H1 (cell line): ENCODE measurements around the gene ZNF3. TPM values are rescaled to one million over a fixed set of nuclear protein-coding genes. Genes with fewer than 3 reads are reported as not detected.
A peak's percentile ranks its signal among the peaks of the same experiment; 100 is the strongest.

Experiments
- CTCF ChIA-PET: fragments of 300-600 bp; sonication (Branson Sonifier 250); formaldehyde crosslinking; loops from one replicate; lab custom pipeline; 2021; ENCODE audit not compliant: partially characterized antibody; lab: Charles Lee
- POLR2A ChIA-PET: fragments of 300-600 bp; sonication (Branson Sonifier 250); formaldehyde crosslinking; loops from one replicate; lab custom pipeline; 2021; ENCODE audit warnings: inconsistent platforms; ENCODE audit not compliant: partially characterized antibody; lab: Charles Lee
- DNase-seq, 2 experiments: peaks; one replicate each; pipeline versions ENCODE4 v3.0.0 to v3.0.0-alpha.2; 2010 to 2022; ENCODE audit warnings: low spot score in 2 of 2, low read depth in 1 of 2, mixed read lengths in 1 of 2
- FAIRE-seq: peaks from 2 replicates; lab custom pipeline; 2011; peaks lifted over from hg19 to GRCh38; lab: Jason Lieb, UNC
- H2AFZ ChIP-seq: 2 replicates; pipeline ENCODE4 v1.8.1; 2012; ENCODE audit warnings: low read length, inconsistent platforms
- H2AK5ac ChIP-seq: 2 replicates; pipeline ENCODE4 v1.6.1; 2013; ENCODE audit warnings: low read depth, low read length
- H2BK120ac ChIP-seq: replicated peaks from 2 replicates; pipeline ENCODE3; 2013; ENCODE audit warnings: low read depth, low read length, inconsistent platforms
- H2BK12ac ChIP-seq: 2 replicates; pipeline ENCODE4 v1.6.1; 2013; ENCODE audit warnings: low read depth, low read length
- H2BK15ac ChIP-seq: 2 replicates; pipeline ENCODE4 v1.6.1; 2013; ENCODE audit warnings: low read length
- H2BK20ac ChIP-seq: 2 replicates; pipeline ENCODE4 v1.6.1; 2013; ENCODE audit warnings: low read length
- H2BK5ac ChIP-seq: 2 replicates; pipeline ENCODE4 v1.6.1; 2013; ENCODE audit warnings: low read depth, low read length
- H3K14ac ChIP-seq: 2 replicates; pipeline ENCODE4 v1.6.1; 2013; ENCODE audit warnings: inconsistent platforms; ENCODE audit not compliant: insufficient read length
- H3K18ac ChIP-seq: 2 replicates; pipeline ENCODE4 v1.6.1; 2013; ENCODE audit warnings: low read length; ENCODE audit errors: extremely low read depth
- H3K23ac ChIP-seq: 2 replicates; pipeline ENCODE4 v1.6.1; 2013; ENCODE audit warnings: inconsistent platforms; ENCODE audit not compliant: insufficient read length
- H3K23me2 ChIP-seq: 2 replicates; pipeline ENCODE4 v1.6.1; 2013; ENCODE audit warnings: low read depth, low read length
- H3K27ac ChIP-seq: 2 replicates; pipeline ENCODE4 v1.6.1; 2011; ENCODE audit warnings: low read depth, low read length, inconsistent platforms
- H3K27me3 ChIP-seq, 4 experiments: replicated peaks in 1 of 4; 1 replicate in 1 of 4; 2 replicates in 3 of 4; pipeline versions ENCODE4 v1.6.1 to v1.8.1; 2011 to 2013; ENCODE audit warnings: low read length in 3 of 4, mild to moderate bottlenecking in 3 of 4, inconsistent platforms in 2 of 4, mixed read lengths in 2 of 4, moderate library complexity in 1 of 4; ENCODE audit not compliant: control insufficient read depth in 3 of 4, insufficient read depth in 3 of 4; ENCODE audit errors: extremely low read depth in 1 of 4
- H3K36me3 ChIP-seq, 4 experiments: 2 replicates each; pipeline versions ENCODE4 v1.6.1 to v1.8.1; 2011 to 2013; ENCODE audit warnings: mild to moderate bottlenecking in 4 of 4, low read length in 3 of 4, moderate library complexity in 2 of 4, control low read depth in 1 of 4, inconsistent platforms in 1 of 4; ENCODE audit not compliant: insufficient read depth in 4 of 4, control insufficient read depth in 2 of 4
- H3K4ac ChIP-seq: replicated peaks from 2 replicates; pipeline ENCODE3; 2013; ENCODE audit warnings: low read length, low read depth, mixed read lengths, inconsistent platforms; ENCODE audit not compliant: insufficient read length
- H3K4me1 ChIP-seq, 4 experiments: replicated peaks in 1 of 4; 1 replicate in 1 of 4; 2 replicates in 3 of 4; pipeline versions ENCODE4 v1.6.1 to v1.8.1; 2011 to 2013; ENCODE audit warnings: low read length in 3 of 4, inconsistent platforms in 2 of 4, mixed read lengths in 1 of 4; ENCODE audit not compliant: insufficient read depth in 4 of 4, control insufficient read depth in 3 of 4
- H3K4me2 ChIP-seq, 2 experiments: 2 replicates each; pipeline versions ENCODE4 v1.6.1 to v1.8.1; 2011 to 2013; ENCODE audit warnings: low read depth in 2 of 2, low read length in 2 of 2, control low read depth in 1 of 2, inconsistent platforms in 1 of 2, mild to moderate bottlenecking in 1 of 2; ENCODE audit not compliant: insufficient read depth in 1 of 2
- H3K4me3 ChIP-seq, 4 experiments: fragments of 200-600, 300-600 bp in 1 of 4; sonication (generic), shearing (Covaris generic), sonication (Bioruptor Twin) in 1 of 4; 2 replicates each; pipeline versions ENCODE4 v1.5.1 to v1.8.1; 2011 to 2016; ENCODE audit warnings: low read length in 4 of 4, low read depth in 3 of 4, control low read depth in 2 of 4, inconsistent platforms in 2 of 4, mild to moderate bottlenecking in 2 of 4, mixed read lengths in 1 of 4, moderate library complexity in 1 of 4; ENCODE audit not compliant: insufficient read depth in 2 of 4; ENCODE audit errors: extremely low read depth in 1 of 4
- H3K56ac ChIP-seq: replicated peaks from 2 replicates; pipeline ENCODE3; 2013; ENCODE audit warnings: low read depth, mild to moderate bottlenecking, mixed read lengths, low read length, inconsistent platforms; ENCODE audit not compliant: insufficient read length
- H3K79me1 ChIP-seq: 2 replicates; pipeline ENCODE4 v1.6.1; 2013; ENCODE audit warnings: low read depth, low read length, control low read depth
- H3K79me2 ChIP-seq, 2 experiments: 2 replicates each; pipeline versions ENCODE4 v1.6.1 to v1.8.1; 2012 to 2013; ENCODE audit warnings: low read length in 2 of 2, mild to moderate bottlenecking in 2 of 2, inconsistent platforms in 1 of 2; ENCODE audit not compliant: insufficient read depth in 2 of 2, control insufficient read depth in 1 of 2
- H3K9ac ChIP-seq, 4 experiments: replicated peaks in 1 of 4; 1 replicate in 1 of 4; 2 replicates in 3 of 4; pipeline versions ENCODE4 v1.6.1 to v1.8.1; 2011 to 2013; ENCODE audit warnings: low read depth in 3 of 4, low read length in 3 of 4, control low read depth in 2 of 4, mild to moderate bottlenecking in 2 of 4, moderate library complexity in 2 of 4, inconsistent platforms in 1 of 4; ENCODE audit errors: extremely low read depth in 1 of 4
- H3K9me3 ChIP-seq, 2 experiments: 2 replicates each; pipeline versions ENCODE4 v1.6.1 to v1.8.1; 2012 to 2013; ENCODE audit warnings: mild to moderate bottlenecking in 2 of 2, moderate library complexity in 2 of 2, control low read depth in 1 of 2, inconsistent platforms in 1 of 2, low read depth in 1 of 2, low read length in 1 of 2, mixed read lengths in 1 of 2; ENCODE audit not compliant: insufficient read depth in 2 of 2
- H4K20me1 ChIP-seq, 2 experiments: replicated peaks in 1 of 2; 2 replicates each; pipeline versions ENCODE3 to v1.8.1; 2011 to 2013; ENCODE audit warnings: inconsistent platforms in 2 of 2, low read length in 2 of 2, mild to moderate bottlenecking in 1 of 2; ENCODE audit not compliant: insufficient read depth in 2 of 2, control insufficient read depth in 1 of 2
- H4K5ac ChIP-seq: 2 replicates; pipeline ENCODE4 v1.6.1; 2013; ENCODE audit warnings: low read length, low read depth, mixed read lengths, inconsistent platforms; ENCODE audit not compliant: insufficient read length
- H4K8ac ChIP-seq: 2 replicates; pipeline ENCODE4 v1.8.0; 2013; ENCODE audit warnings: mild to moderate bottlenecking, moderate library complexity, low read length, inconsistent platforms; ENCODE audit not compliant: insufficient read depth; ENCODE audit errors: extremely low read depth
- H4K91ac ChIP-seq: replicated peaks from 2 replicates; pipeline ENCODE3; 2013; ENCODE audit warnings: low read length, mixed read lengths, inconsistent platforms; ENCODE audit not compliant: insufficient read length
- CBX8 ChIP-seq: fragments of 300-800, 300-1000 bp; sonication (generic); IDR thresholded peaks from 2 replicates; pipeline ENCODE4 v1.7.1; 2016; ENCODE audit warnings: low read depth, low read length, borderline replicate concordance
- POLR2AphosphoS5 ChIP-seq: IDR thresholded peaks from 2 replicates; pipeline ENCODE4 v1.6.1; 2011; ENCODE audit warnings: low read depth, low read length
- WGBS, 2 experiments: shearing (Covaris generic) in 1 of 2; methylation state at CpG; one replicate each; pipeline versions ENCODE4 v1.1.6 to v1.1.7; 2013 to 2015; ENCODE audit warnings: low lambda C conversion rate in 2 of 2, mixed read lengths in 2 of 2, inconsistent platforms in 1 of 2, low coverage in 1 of 2, missing lambda C conversion rate in 1 of 2; ENCODE audit not compliant: insufficient replicate concordance in 2 of 2, insufficient coverage in 1 of 2, insufficient read length in 1 of 2; ENCODE audit errors: extremely low coverage in 1 of 2, missing lambda C conversion rate in 1 of 2; 5-methylcytosine and 5-hydroxymethylcytosine counted together
- polyA plus RNA-seq, 7 experiments: library from polyadenylated mRNA; depleted of rRNA in 3 of 7; stranded (reverse) in 5 of 7; unstranded in 2 of 7; fragments of >200 nt in 5 of 7; fragments of 200-250 nt in 2 of 7; gene quantifications; 1 replicate in 5 of 7; 2 replicates in 1 of 7; 4 replicates in 1 of 7; pipeline versions ENCODE4 v1.2.1 to v1.2.3, GENCODE V29; 2011 to 2013; ENCODE audit warnings: missing spikeins in 2 of 7, mixed read lengths in 2 of 7
- total RNA-seq: library from RNA; stranded (reverse); fragmentation: NEBNext Ultra II Directional; extraction: Animal tissue kit (Norgen Biotek cat#: 25700); gene quantifications from 2 replicates; pipeline ENCODE4 v1.2.1, GENCODE V29; 2021

Gene ZNF3
- total and polyA plus RNA-seq, 2 of the 8 experiments (the other 6 are each of a cell fraction or from before 2014, with no cell fraction given): 26.9 to 49.1 TPM

DNA sequence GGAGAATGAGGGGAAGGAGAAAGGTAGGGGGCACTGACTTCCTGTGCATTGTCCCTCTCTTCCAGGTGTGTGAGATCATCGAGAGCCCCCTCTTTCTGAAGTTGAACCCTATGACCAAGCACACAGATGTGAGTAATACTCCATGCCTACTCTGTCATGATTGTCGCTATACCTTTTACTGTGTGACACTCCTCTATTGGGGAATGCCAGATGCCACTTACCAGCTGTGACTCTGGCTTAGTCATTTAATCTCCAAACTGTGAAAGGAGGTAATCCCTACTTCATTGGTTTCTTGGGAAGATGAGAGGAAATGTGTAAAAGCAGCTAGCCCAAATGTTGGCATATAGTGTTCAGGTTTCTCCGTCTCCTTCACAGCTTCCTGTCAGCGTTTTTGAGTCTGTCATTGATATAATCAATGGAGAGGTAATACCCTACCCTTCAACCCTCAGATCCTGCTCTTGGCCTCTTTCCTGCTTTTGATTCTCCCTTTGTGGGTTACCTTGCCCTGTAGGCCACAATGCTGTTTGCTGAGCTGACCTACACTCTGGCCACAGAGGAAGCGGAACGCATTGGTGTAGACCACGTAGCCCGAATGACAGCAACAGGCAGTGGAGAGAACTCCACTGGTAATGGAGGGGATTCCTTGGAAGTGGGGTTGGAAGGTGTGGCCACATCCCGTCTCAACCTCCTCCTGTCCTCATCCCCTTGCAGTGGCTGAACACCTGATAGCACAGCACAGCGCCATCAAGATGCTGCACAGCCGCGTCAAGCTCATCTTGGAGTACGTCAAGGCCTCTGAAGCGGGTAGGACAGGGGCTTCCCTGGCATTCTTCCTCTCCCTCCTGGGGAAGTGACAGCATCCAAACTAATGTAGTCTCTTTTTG lies 9.2 kb upstream of the ZNF3 start:
- Histone ChIP-seq H2BK15ac (no peak overlapping the region), H3K9ac (no peak overlapping the region; a peak in 1 of 7 replicates), H3K14ac (no peak overlapping the region), H2BK120ac (no peak overlapping the region), H3K9me3 (no peaks in the 10 kb centered on the region), H3K18ac (no peak overlapping the region), H3K79me2 (peaks cover 0 to 9% of the 10 kb centered on the region in 2 experiments; a peak in 1 of 4 replicates), H3K36me3 (peaks cover 44 to 55% (median 51%) of the 10 kb centered on the region in 4 experiments), H3K27me3 (no peaks in the 10 kb centered on the region), H2BK5ac (no peak overlapping the region), H4K91ac (no peak overlapping the region), H3K56ac (no peak overlapping the region), H3K4ac (no peak overlapping the region), H4K20me1 (peaks cover 20 to 27% of the 10 kb centered on the region in 2 experiments), H3K4me3 (no peak overlapping the region), H4K5ac (no peak overlapping the region), H3K23ac (no peak overlapping the region), H3K4me1 (no peaks in the 10 kb centered on the region; a peak in 1 of 7 replicates), H3K27ac (0 out of 2 replicates have a peak overlapping the region, but pooled peaks have one; percentile 18), H2AK5ac (no peak overlapping the region), H2BK20ac (no peak overlapping the region), H4K8ac (peak overlapping the region; percentile 62), H3K23me2 (peaks cover 4% of the 10 kb centered on the region; the same call in 1 of the 2 replicates), H3K4me2 (no peak overlapping the region), H3K79me1 (peaks cover 7% of the 10 kb centered on the region), H2AFZ (no peak overlapping the region), H2BK12ac (no peak overlapping the region)
- WGBS, 2 experiments: 90% methylated on average over 14 of the region's 14 CpGs; no CpG with 5 or more reads in 1 of the 2 experiments
- no peak for FAIRE-seq
- CTCF ChIA-PET: interaction anchor here (0.8 to 2.4 kb wide), 2 partner anchors 8 to 39 kb away, joined by 3 to 5 read pairs; no protein-coding TSS in a partner anchor
- TF ChIP-seq CBX8: no peak
- TF ChIP-seq POLR2AphosphoS5: peak; percentile 7; the same call in 1 of the 2 replicates
- no peak for DNase-seq
- POLR2A ChIA-PET: interaction anchor here (0.7 to 19.5 kb wide), 13 partner anchors 6 to 78 kb away, joined by 3 to 722 read pairs (median 4); partner anchors contain the start of genes AP4M1, COPS6, GAL3ST4 and MBLAC1
